Measurements from ENCODE around the gene KRT9. TPM values are rescaled to one million over a fixed set of nuclear protein-coding genes. Genes with fewer than 3 reads are reported as not detected.

KRT9 gene
- total and polyA plus RNA-seq, 10 of the 15 experiments (the other 5 are each of a cell fraction or from before 2014, with no cell fraction given): not detected

GRCh38 chr17:41595585-41595984, 23.7 kb upstream of the KRT9 start (continued):
- TF ChIP-seq ZNF592 (IDR thresholded peaks at IDR 0.05) (no peak), ZNF217 (IDR thresholded peaks at IDR 0.05) (no peak), MYC (IDR thresholded peaks at IDR 0.05; ENCODE audit: insufficient read depth, insufficient read length, insufficient replicate concordance, low read length, severe bottlenecking) (no peak), IKZF1 (conservative IDR thresholded peaks at IDR 0.05) (no peak), ZBTB33 (IDR thresholded peaks at IDR 0.05) (no peak), GABPA (IDR thresholded peaks at IDR 0.05; ENCODE audit: low read depth) (no peak)
